ENCODE measurements around the gene XCR1.
"Not testable (repeated sequence)": the region's sequence is repeated elsewhere in the genome, so short reads cannot be mapped to it uniquely, and the experiment has no call there.

Gene XCR1

DNA sequence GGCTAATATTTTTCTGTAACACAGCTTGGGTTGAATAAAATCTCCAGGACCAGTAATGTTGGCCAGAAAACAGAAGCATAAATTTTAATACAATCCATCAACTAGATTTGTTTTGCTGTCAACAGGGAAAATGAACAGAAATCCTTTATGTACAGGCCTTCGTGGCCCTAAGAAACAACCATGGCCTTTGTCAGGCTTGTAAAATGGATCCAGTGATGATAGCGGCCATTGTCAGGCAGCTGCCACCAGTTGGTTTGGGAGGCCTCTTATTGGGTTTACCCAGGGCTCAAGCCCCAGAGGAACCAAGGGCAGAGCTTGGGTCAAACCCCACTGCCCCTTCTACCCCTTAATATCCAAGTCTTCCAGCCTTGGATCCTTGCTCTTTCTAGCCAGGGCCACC lies 26.1 kb downstream of the XCR1 start:
- no peak for FAIRE-seq

DNA sequence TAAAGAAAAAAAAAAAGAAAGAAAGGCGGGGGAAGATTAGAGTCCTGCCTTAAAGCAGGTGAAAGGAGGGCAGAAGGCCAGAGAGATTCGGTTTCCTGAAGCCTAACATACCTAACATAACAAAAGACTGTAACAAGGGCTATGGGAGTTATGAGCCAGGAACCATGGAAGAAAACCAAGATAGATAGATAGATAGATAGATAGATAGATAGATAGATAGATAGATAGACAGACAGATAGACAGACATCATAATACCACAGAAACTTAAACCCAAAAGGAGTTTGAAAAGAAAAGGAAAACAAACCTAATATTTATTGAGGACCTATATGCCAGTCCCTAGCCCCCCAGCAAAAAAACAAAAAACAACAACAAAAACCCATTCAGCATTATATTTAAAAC lies 29.3 kb downstream of the XCR1 start:
- FAIRE-seq: no peak

DNA sequence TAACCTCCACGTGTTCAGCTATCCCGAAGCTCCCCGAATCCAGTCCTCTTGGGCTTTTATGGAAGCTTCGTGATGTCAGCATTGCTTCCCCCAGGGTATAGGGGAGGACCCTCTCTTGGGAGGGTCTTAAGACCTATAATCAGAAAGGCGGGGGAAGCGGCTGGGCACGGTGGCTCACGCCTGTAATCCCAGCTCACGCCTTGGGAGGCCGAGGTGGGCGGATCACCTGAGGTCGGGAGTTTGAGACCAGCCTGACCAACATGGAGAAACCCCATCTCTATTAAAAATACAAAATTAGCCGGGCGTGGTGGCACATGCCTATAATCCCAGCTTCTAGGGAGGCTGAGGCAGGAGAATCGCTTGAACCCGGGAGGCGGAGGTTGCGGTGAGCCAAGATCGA lies 29.8 kb downstream of the XCR1 start:
- not testable (repeated sequence) for FAIRE-seq

DNA sequence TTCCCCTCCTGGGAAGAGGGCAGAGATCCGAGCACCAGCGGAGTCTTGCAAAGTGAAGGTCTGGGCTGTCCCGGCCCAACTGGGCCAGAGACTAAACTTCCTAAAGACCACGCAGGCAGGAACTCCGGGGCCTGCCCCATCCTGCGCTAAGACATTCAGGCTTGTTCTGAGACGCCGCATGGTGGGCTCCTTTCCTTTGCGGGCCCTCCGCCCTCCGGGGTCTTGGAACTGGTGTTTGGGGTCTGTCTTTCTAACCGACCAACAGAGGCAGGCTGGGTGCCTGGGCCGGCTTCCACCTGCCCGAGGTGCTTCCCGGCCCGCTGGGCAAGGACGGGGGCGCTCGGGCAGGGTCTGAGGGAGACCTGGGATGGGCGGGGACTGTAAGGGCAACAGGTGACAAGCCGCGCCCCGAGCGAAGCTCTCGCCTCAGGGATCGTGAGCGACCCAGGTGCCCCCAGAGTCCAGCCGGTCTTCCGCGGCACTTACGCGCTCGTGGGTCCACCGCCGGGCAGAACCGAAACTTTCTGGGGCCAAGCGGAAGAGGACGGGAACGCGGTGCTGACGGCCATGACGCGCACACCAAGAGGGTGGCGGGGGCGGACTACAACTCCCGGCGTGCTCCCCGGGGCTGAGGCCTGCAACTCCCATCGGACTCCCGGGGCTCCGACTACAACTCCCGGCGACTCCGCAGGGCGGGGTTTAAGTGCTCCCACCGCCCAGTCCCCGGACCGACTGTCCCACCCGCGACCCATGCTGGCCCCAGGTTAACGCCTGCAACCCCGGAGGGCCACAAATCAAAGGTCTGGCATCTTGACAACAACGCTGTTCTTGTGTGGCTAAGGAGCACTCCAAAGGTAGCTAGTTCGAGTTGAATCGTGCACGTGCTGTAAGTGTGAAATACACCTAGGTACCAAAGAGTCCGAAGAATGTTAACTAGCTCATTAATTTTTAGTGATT lies 31.8 kb downstream of the XCR1 start, which contains the start of gene FYCO1:
Gene FYCO1, minus strand, starts transcription at position 589 of the 957 bp plus-strand sequence. CDS start 10,914 bp downstream, outside the sequence.
- FAIRE-seq: no peak

DNA sequence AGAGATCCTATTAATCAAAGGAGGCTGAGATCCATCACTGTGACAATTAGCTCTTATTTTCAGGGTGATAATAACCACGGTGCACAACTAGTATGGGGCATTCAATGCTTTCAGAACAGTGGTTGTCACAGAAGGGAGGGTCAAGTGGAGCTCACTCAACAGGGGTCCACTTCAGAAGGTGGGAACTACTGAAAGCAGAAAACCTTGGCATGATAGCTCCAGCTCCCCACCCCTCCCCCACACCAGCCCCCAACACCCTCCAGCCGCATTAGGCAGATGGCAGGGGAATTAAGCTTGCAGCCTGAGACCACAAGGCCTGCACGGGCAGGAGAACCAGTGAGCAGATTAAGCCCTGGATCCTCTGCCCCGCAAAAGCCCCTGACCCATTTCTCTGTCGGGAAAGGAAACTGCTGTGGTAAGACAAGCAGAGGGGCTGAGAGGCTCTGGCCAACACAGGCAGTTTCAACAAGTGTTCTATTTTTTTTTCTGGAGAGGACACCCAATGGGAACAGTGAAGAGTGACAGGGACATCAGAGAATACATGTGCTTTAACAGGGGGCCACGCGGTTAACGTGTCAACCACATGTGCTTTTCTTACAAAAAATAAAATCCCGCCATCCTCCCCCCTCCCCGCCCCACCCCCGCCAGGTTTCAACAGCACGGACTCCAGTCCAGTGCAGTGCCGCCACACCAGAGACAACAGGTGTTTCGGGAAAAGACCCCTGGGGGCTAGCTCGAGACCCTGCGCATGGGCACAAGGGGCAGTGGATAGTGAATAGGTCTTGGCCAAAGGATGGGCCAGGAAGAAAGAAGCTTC lies 32.7 kb downstream of the XCR1 start:
- no peak for FAIRE-seq

DNA sequence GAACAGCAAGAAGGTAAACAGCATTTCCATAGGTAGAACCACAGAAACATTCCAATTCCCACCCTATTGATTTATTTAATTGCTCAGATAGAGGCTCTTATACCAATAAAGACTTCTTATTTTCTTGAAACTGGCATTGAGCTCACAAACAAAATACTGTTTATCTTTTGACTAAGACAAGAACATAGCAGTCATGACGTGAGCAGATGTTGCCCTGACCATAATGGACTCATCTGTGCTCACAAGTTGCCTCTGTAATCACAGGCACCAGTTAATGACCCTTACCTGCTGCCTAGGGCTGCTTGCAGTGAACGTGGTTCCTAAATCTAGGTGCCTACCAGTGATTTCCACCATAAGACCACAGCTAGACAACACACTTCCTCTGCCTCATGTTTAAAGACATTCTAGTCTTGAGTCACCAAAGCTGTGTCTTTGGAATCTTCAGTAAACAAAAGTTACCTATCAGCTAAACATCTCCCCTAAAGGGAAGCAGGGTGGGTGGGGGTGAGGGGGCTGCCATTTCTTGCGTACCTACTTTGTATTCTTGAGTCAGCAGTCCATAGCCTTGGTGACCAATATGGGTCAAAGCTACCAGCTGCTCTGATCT lies 33.8 kb downstream of the XCR1 start:
- no peak for FAIRE-seq

DNA sequence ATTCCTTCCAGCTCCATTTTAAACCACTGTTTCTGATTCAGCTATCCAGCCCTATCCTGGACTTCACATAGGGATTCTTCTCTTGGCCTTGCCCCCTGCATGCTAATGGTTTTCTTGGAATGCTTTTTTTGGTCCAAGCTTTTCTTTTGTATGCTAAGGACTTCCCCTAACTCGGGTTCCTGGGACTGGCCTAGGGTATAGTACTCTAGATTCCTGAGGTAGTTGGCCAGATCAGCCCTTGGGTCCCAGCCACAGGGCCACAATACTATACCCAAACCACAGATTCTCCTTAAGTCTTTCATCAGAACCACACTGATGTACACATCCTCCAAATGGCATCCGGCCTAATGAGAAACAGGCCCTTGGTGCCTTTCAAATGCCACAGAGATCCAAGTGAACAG lies 34.5 kb downstream of the XCR1 start:
- no peak for FAIRE-seq

DNA sequence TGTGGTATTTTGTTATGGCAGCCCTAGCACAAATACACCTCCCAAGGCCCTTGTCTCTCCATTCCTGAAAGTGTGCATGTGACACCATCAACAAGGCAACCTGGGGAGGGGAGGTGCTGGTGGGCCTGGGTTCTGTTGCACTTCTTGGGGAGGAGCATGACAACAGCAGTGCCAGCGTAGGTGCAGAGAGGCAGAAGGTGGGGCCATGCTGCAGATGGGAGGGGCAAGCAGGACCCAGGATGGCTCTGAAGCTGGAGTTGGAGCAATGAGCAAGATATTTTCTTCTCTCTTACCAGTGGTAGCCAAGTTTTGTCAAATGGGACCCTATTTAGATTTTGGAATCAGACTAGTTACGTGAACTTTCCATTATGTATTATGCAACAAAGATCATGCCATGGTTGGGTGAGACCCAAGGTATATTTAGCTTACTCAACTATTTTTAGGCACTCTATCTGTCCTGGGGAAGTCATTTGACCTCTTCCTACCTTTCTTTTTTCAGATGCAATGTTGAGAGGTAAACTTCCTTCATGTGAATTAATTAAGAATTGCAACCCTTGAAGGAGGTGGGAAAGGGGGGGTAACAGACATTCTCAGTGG lies 35.1 kb downstream of the XCR1 start:
- no peak for FAIRE-seq

DNA sequence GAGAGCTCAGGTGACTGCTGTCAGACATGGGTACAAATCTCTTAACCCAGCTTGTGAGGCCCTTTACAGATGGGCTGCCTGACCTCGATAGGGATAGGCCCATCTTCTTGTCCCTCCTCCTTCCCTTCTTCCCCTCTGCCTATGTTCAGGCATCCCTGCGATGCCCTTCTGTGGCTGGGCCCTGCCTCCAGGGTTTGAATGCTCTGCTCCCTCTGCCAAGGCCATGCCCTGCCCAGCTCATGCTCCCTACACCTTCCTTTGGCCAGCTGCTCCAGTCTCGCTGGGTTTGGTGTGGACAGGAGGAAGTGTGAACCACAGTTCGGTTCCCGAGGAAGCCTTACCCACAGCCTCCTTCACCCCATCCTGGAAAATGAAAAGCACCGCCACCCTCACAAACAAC lies 35.9 kb downstream of the XCR1 start:
- no peak for FAIRE-seq

DNA sequence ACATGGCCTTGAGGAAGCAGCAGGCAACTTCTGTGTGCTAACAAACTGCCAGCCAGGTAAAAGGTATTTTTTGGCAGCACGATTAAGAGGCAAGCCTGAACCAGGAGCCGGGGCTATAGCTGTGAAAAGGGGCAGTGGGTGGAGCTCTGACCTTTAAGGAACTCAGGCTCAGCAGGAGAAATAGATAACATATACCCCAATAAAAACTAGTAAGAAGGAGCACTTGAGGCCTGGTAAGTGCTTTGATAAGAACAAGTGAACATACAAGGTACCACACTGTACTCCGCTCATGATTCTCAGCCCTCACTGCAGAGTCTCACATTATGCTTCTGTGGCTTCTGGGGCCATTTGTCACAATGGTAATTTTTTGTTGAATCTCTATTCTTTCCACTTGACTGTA lies 37.1 kb downstream of the XCR1 start:
- no peak for FAIRE-seq

DNA sequence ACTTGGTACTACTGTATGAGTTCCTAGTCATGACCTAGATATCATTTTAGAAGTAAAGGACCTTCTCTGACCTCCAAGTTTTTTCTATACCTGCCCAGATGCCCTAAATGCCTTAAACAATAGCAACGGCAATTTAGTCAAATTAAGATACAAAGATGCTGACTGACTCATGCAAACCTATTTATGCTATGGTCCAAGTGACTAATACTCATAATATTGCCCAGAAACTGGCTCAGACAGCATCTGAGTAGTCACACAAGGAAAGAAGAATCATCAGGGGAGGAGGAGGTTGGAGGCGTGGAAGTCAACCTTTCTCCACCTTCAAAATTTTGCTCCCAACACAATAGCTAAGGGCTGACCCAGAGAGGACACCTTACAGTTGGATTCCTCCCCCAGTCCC lies 38.5 kb downstream of the XCR1 start:
- no peak for FAIRE-seq

DNA sequence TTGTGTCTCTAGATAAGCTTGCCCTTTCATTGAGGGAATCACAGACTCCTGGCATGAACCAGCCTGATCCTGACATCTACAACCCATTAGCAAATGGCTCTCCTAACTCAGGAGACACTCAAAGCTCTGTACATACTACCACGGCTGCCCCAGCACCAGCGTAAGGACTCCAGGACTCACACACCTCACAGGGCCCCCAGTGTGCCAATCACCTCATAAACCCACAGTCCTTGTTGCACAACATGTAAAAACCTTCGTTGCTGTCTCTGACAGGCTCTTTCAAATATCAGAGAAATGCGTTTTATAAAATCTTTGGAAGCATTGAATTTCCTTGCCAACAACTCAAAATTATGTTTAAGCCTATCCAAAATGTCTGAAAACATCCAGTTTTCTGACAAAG lies 38.9 kb downstream of the XCR1 start:
- FAIRE-seq: no peak

DNA sequence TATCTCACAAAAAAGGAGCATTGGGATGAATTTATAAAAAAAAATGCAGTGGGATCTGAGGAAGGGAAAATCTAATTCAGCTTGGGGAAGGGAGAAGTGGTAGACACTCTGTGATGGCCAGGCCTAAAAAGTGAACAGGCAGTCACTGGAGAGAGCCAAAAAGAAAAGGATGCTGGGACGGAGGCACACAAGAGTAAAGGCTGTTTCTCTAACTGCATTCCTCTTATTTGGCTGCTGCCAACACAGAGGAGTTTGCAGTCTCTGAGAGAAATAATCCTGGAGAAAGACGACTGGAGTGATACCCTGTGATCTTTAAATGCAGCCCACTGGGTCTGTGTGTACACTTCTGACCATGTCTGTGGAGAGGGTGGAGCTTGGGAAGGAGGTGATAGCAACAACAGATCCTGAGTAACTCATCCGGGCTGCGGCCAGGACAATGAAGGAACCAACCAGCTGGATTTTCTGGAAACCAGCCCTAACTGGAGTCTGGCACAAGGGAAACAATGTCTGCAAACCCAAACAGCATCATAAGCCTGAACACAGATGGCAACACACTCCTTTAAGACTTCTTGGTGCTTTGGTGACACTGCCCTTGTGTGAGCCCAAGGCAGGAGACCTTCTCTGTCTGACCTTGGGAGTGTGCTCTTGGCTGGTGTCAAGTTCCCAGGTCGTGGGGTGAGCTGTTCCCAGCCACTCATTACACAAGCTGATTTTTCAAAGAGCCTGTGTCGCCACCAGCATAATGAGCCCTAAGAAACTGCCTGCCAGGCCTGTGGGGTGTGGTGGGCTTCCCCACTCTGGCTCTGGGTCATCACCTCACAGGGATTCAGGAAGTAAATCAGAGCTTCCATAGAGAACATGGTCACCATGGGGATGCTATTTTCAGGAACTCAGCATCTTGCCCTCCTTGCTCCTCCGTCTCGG lies 39.7 kb downstream of the XCR1 start:
- FAIRE-seq: no peak

DNA sequence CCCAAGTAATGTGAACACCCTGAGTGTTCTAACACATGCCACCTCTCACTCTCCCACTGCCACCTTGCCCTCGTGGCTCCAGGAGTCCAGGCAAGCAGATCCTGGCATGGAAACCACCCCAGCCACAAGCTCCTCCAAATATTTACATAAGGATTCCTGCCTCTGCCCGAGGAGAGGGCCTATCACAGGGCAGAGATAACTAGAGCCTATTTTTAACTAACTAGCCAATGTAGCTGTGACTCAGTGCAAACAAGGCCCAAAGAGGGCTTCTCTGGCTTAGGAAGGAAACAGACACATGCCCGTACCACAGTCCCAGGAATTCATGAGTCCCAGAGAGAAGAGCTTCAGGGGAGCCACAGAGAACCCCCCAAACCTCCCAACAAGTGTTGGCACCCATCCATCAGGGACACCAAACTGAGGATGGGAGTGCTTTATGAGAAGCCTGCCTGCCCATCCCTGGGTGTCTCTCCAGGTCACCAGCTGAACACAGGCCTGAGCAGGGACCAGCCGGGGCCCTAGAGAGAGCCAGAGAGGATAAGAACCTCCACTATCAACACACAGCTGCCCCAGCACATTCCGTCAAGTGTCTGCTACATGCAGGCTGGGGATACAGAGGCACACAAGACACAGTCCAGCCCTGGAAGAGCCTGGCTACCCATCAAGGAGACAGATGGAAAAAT lies 40.8 kb downstream of the XCR1 start:
- no peak for FAIRE-seq

DNA sequence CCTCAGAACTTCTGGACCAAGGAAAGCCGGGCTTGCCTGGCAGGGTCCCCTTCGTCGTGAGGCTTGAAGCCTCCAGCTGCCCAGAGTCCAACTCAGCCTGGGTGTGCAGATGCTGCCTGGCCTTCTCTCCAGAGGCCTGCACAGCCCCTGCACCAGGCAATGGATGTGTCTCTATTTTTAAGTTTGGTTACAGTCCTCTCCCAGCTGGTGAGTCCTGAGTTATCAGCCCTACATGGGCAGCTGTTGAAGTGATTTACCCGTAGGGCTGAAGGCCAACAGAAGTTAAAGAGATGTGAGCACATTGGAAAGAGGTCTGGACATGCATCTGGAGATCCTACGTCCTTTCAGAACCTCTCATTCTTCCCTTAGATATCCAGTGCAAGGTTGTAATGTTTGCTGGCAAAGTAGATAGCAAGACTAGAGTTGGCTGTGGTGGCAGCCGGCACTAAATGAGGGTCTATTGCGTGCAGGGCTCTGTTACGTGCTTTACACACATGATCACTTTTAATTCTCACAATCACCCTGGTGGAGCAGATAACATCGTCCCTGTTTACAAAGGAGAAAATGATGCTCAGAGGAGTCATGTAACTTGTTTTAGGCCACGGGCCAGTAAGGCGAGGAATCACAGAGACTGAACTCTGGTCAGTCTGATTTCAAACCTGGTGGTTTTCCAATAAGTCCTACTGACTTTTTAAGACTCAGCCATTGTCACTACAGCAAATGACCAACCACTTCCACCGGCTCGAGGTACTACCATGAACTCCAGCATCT lies 41.6 kb downstream of the XCR1 start:
- no peak for FAIRE-seq

DNA sequence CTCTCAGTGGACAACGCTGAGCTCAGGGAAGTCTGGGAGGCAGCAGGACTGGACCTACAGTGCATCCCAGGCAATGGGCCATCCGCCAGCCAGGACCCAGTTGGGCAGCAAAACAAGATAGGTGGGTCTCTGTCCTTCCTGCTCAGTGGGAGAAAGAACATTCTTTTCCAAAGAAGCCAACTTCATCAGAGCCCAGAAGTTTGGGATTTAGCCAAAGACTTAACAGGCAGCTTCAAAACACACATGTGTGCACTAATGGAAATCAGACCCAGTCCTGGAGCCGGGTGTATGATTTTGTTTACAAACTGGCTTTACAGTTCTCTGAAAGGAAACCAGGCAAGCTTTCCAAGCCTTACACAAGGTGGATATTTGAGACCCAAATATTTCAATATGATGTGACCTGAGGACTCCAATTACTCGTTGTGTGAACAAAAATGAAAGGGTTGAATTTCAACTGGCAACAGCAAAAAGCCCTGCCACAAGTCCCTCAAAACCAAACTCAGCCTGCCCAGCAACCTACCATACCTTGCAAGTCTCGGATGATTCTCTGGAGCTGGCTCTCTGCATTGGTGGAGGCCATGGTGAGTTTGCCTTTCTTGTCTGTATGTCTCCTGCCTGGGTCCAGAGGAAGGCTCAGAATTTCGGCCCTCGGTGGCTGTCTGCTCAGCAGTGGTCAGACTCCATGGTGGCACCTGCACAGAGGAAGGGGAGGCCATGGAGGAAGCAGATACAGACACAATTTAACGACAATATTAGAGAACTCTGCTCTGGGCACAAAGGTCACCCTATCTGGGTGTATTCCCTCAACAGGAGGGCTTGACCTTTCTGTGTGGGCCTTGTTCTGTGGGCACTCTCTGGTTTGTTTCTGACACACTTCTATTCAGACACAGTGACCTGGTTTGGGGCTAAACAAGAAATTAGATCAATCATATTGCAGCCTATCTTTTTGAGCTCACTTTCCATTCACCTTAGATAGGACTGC lies 42.7 kb downstream of the XCR1 start:
- FAIRE-seq: no peak

DNA sequence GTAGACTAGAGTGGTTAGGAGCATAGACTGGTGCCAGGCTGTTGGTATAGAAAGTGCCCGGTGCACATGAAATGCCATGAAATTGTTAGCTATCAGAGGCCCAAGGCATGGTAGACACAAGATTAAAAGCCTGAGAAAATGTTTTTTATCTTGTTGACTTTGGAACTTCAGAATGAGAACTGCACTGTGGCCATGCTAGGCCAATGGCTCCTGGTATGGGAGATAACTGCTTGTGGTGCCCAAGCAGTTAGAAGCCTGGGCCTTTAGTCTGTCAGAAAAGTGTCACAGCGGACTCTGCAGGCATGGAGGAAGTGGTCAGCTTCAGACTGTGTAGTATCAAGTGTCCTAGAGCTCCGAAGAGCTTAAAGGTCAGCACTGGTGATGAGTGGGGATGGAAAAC lies 43.5 kb downstream of the XCR1 start:
- no peak for FAIRE-seq

DNA sequence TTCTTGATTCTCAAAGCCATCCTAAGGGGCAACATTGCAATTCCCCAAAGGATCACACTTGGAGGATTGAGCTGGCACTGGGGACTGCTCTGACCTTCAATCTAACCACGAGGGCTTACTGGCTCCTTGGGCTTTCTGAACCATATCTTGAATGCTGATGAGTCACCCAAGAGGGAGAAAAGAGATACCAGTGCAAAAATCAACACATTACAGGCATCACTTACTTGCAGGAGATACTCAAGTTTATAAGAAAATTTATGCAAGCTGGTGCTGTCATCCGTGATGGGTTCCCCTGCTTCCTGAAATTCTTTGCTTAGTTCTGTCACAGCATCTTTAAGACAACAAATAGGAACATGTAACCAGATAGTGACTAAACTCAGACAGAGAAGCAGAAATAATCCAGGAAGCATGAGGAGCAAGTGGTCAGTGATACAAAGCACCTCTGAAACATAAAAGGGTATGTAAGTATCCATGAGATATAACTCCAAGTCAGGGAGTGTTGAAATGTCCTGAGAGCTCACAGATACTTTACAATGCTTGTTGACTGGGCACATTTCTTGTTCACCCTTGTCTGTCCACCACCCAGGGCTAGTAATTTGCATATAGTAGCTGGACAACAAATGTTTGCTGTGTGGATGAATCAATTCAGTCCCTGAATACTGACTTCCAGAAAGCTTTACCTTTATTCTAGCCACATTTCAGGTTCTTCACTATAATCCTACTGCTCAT lies 45.8 kb downstream of the XCR1 start:
- FAIRE-seq: no peak

All from colon (tissue), 2 donors.